Mesendoderm (in vitro differentiated cells): ENCODE measurements around the gene ITFG2.

Experiments used
- DNase-seq: peaks from one replicate; pipeline ENCODE4 v3.0.0; 2013
- H2AK5ac ChIP-seq: 2 replicates; pipeline ENCODE4 v1.6.1; 2013; ENCODE audit warnings: low read length, inconsistent platforms
- H2BK120ac ChIP-seq: 2 replicates; pipeline ENCODE4 v1.6.1; 2013; ENCODE audit warnings: low read depth, mild to moderate bottlenecking, low read length, moderate library complexity, mixed read lengths
- H2BK15ac ChIP-seq: replicated peaks from 2 replicates; pipeline ENCODE4 v1.6.1; 2013; ENCODE audit warnings: low read depth, mild to moderate bottlenecking, moderate library complexity
- H2BK5ac ChIP-seq: 2 replicates; pipeline ENCODE4 v1.6.1; 2013; ENCODE audit warnings: low read length, inconsistent platforms
- H3K18ac ChIP-seq: 2 replicates; pipeline ENCODE4 v1.6.1; 2013; ENCODE audit warnings: mild to moderate bottlenecking, low read length, mixed read lengths
- H3K23ac ChIP-seq: one replicate; pipeline ENCODE4 v1.6.1; 2013; ENCODE audit warnings: low read length
- H3K27ac ChIP-seq: 2 replicates; pipeline ENCODE4 v1.5.1; 2013; ENCODE audit warnings: low read depth, mild to moderate bottlenecking, inconsistent platforms, low read length, moderate library complexity
- H3K27me3 ChIP-seq: 2 replicates; pipeline ENCODE4 v1.6.1; 2013; ENCODE audit warnings: low read length, control low read depth, mild to moderate bottlenecking, inconsistent platforms; ENCODE audit not compliant: insufficient read depth, poor library complexity
- H3K36me3 ChIP-seq: 2 replicates; pipeline ENCODE4 v1.6.1; 2013; ENCODE audit warnings: low read length, inconsistent platforms; ENCODE audit not compliant: control insufficient read depth, insufficient read depth
- H3K4ac ChIP-seq: one replicate; pipeline ENCODE4 v1.6.1; 2013; ENCODE audit warnings: low read depth, mild to moderate bottlenecking, low read length, moderate library complexity
- H3K4me1 ChIP-seq: 2 replicates; pipeline ENCODE4 v1.6.1; 2013; ENCODE audit warnings: low read depth, low read length, inconsistent platforms; ENCODE audit not compliant: control insufficient read depth
- H3K4me2 ChIP-seq: 2 replicates; pipeline ENCODE4 v1.6.1; 2013; ENCODE audit warnings: low read length
- H3K4me3 ChIP-seq: 2 replicates; pipeline ENCODE4 v1.5.1; 2013; ENCODE audit warnings: mild to moderate bottlenecking, low read length
- H3K56ac ChIP-seq: one replicate; pipeline ENCODE4 v1.6.1; 2013; ENCODE audit warnings: low read length
- H3K79me1 ChIP-seq: 2 replicates; pipeline ENCODE4 v1.6.1; 2013; ENCODE audit warnings: low read length, inconsistent platforms
- H3K79me2 ChIP-seq: 2 replicates; pipeline ENCODE4 v1.6.1; 2013; ENCODE audit warnings: mild to moderate bottlenecking, low read length; ENCODE audit not compliant: control insufficient read depth, insufficient read depth
- H3K9ac ChIP-seq: 2 replicates; pipeline ENCODE4 v1.6.1; 2013; ENCODE audit warnings: low read length, inconsistent platforms
- H4K5ac ChIP-seq: one replicate; pipeline ENCODE4 v1.6.1; 2013; ENCODE audit warnings: low read length
- H4K8ac ChIP-seq: one replicate; pipeline ENCODE4 v1.6.1; 2013; ENCODE audit warnings: low read depth, mild to moderate bottlenecking, control low read depth, low read length, moderate library complexity
- WGBS: extraction: QIAGEN DNeasy Blood & Tissue Kit; methylation state at CpG from one replicate; pipeline ENCODE4 v1.1.7; 2013; ENCODE audit warnings: low lambda C conversion rate, missing lambda C conversion rate; ENCODE audit not compliant: insufficient coverage; ENCODE audit errors: extremely low coverage; 5-methylcytosine and 5-hydroxymethylcytosine counted together

ITFG2 gene

GRCh38 chr12:2776129-2776806 is 36.2 kb upstream of the ITFG2 start:
- H4K8ac ChIP-seq: no peak overlapping the region
- DNase-seq: no peak
- H2BK5ac ChIP-seq: no peak overlapping the region
- no peaks in the 10 kb centered on the region for H3K36me3 ChIP-seq
- H2BK15ac ChIP-seq: no peak overlapping the region
- H3K9ac ChIP-seq: no peak overlapping the region
- no peak overlapping the region for H3K4ac ChIP-seq
- no CpG with 5 or more reads among the region's 20 CpGs for WGBS
- H4K5ac ChIP-seq: no peak overlapping the region
- no peaks in the 10 kb centered on the region for H3K79me2 ChIP-seq
- no peak overlapping the region for H3K4me2 ChIP-seq
- H3K23ac ChIP-seq: no peak overlapping the region
- no peaks in the 10 kb centered on the region for H3K27me3 ChIP-seq
- H3K79me1 ChIP-seq: no peaks in the 10 kb centered on the region
- H3K4me3 ChIP-seq: no peak overlapping the region
- no peak overlapping the region for H3K18ac ChIP-seq
- no peak overlapping the region for H2BK120ac ChIP-seq
- no peaks in the 10 kb centered on the region for H3K4me1 ChIP-seq
- H3K56ac ChIP-seq: no peak overlapping the region
- H2AK5ac ChIP-seq: no peak overlapping the region
- H3K27ac ChIP-seq: no peak overlapping the region

- H3K27me3 ChIP-seq: no peaks in the 10 kb centered on the region
- H3K4me1 ChIP-seq: no peaks in the 10 kb centered on the region
- no peaks in the 10 kb centered on the region for H3K79me1 ChIP-seq
- H3K36me3 ChIP-seq: no peaks in the 10 kb centered on the region
- H3K18ac ChIP-seq: no peak overlapping the region
- H3K4ac ChIP-seq: no peak overlapping the region
- no peak overlapping the region for H3K23ac ChIP-seq
- H3K4me3 ChIP-seq: no peak overlapping the region
- H4K5ac ChIP-seq: no peak overlapping the region
- no peak overlapping the region for H2AK5ac ChIP-seq
- H2BK15ac ChIP-seq: no peak overlapping the region
- H3K9ac ChIP-seq: no peak overlapping the region
- no peak overlapping the region for H3K4me2 ChIP-seq
- no peak overlapping the region for H3K56ac ChIP-seq
- H2BK5ac ChIP-seq: no peak overlapping the region
- H4K8ac ChIP-seq: no peak overlapping the region
- WGBS: no CpG with 5 or more reads among the region's 4 CpGs
- H3K79me2 ChIP-seq: no peaks in the 10 kb centered on the region
- H3K27ac ChIP-seq: no peak overlapping the region
- no peak overlapping the region for H2BK120ac ChIP-seq
- peak; percentile 28 for DNase-seq
Observed at GRCh38 chr12:2779281-2779680, 33.2 kb upstream of the ITFG2 start.

- Histone ChIP-seq H2BK120ac (no peak overlapping the region), H3K9ac (no peak overlapping the region), H3K79me2 (no peaks in the 10 kb centered on the region), H3K18ac (no peak overlapping the region), H3K36me3 (no peaks in the 10 kb centered on the region), H3K4me1 (no peaks in the 10 kb centered on the region), H4K5ac (no peak overlapping the region), H2BK5ac (no peak overlapping the region), H3K27ac (no peak overlapping the region), H3K23ac (no peak overlapping the region), H2BK15ac (no peak overlapping the region), H3K79me1 (no peaks in the 10 kb centered on the region), H3K4me2 (no peak overlapping the region), H2AK5ac (no peak overlapping the region), H4K8ac (no peak overlapping the region), H3K27me3 (no peaks in the 10 kb centered on the region), H3K56ac (no peak overlapping the region), H3K4ac (no peak overlapping the region), H3K4me3 (no peak overlapping the region)
- no CpG with 5 or more reads among the region's 25 CpGs for whole genome bisulfite sequencing
- peak; percentile 64 for DNase-seq
Observed at GRCh38 chr12:2783936-2784600, 28.4 kb upstream of the ITFG2 start.

- no peak overlapping the region for H4K5ac ChIP-seq
- no peaks in the 10 kb centered on the region for H3K79me1 ChIP-seq
- H4K8ac ChIP-seq: no peak overlapping the region
- H3K4me1 ChIP-seq: no peaks in the 10 kb centered on the region
- H3K79me2 ChIP-seq: no peaks in the 10 kb centered on the region
- H2AK5ac ChIP-seq: no peak overlapping the region
- H3K9ac ChIP-seq: no peak overlapping the region
- H2BK120ac ChIP-seq: no peak overlapping the region
- no peak overlapping the region for H3K23ac ChIP-seq
- H3K27ac ChIP-seq: no peak overlapping the region
- H3K4me3 ChIP-seq: no peak overlapping the region
- no peak for DNase-seq
- no peak overlapping the region for H3K4ac ChIP-seq
- no peak overlapping the region for H2BK5ac ChIP-seq
- peaks cover 2% of the 10 kb centered on the region for H3K27me3 ChIP-seq
- no peaks in the 10 kb centered on the region for H3K36me3 ChIP-seq
- no peak overlapping the region for H3K18ac ChIP-seq
- no peak overlapping the region for H3K4me2 ChIP-seq
- H2BK15ac ChIP-seq: no peak overlapping the region
- WGBS: no CpG with 5 or more reads among the region's 5 CpGs
- no peak overlapping the region for H3K56ac ChIP-seq
Observed at GRCh38 chr12:2785017-2785416, 27.5 kb upstream of the ITFG2 start.

GRCh38 chr12:2791089-2791488 is 21.4 kb upstream of the ITFG2 start:
- no peak overlapping the region for H3K56ac ChIP-seq
- H3K36me3 ChIP-seq: no peaks in the 10 kb centered on the region
- H3K4ac ChIP-seq: no peak overlapping the region
- no peak overlapping the region for H3K23ac ChIP-seq
- H3K4me1 ChIP-seq: no peaks in the 10 kb centered on the region
- no peak overlapping the region for H3K4me2 ChIP-seq
- no peaks in the 10 kb centered on the region for H3K79me1 ChIP-seq
- H2BK5ac ChIP-seq: no peak overlapping the region
- H3K18ac ChIP-seq: no peak overlapping the region
- DNase-seq: no peak
- no peak overlapping the region for H3K27ac ChIP-seq
- no peak overlapping the region for H2BK15ac ChIP-seq
- peaks cover 3% of the 10 kb centered on the region for H3K79me2 ChIP-seq
- H2BK120ac ChIP-seq: no peak overlapping the region
- H4K8ac ChIP-seq: no peak overlapping the region
- no peak overlapping the region for H4K5ac ChIP-seq
- whole genome bisulfite sequencing: no CpG with 5 or more reads among the region's 6 CpGs
- H2AK5ac ChIP-seq: no peak overlapping the region
- H3K9ac ChIP-seq: no peak overlapping the region
- H3K4me3 ChIP-seq: no peak overlapping the region
- peaks cover 2% of the 10 kb centered on the region for H3K27me3 ChIP-seq
